ENCODE data around the gene NDOR1.

- TF ChIP-seq POLR2A (IDR thresholded peaks at IDR 0.05): peak; percentile 50 to 58 (median 54)
- TF ChIP-seq, protein P1, sequence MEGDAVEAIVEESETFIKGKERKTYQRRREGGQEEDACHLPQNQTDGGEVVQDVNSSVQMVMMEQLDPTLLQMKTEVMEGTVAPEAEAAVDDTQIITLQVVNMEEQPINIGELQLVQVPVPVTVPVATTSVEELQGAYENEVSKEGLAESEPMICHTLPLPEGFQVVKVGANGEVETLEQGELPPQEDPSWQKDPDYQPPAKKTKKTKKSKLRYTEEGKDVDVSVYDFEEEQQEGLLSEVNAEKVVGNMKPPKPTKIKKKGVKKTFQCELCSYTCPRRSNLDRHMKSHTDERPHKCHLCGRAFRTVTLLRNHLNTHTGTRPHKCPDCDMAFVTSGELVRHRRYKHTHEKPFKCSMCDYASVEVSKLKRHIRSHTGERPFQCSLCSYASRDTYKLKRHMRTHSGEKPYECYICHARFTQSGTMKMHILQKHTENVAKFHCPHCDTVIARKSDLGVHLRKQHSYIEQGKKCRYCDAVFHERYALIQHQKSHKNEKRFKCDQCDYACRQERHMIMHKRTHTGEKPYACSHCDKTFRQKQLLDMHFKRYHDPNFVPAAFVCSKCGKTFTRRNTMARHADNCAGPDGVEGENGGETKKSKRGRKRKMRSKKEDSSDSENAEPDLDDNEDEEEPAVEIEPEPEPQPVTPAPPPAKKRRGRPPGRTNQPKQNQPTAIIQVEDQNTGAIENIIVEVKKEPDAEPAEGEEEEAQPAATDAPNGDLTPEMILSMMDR (IDR thresholded peaks at IDR 0.05): no peak
Observed at GRCh38 chr9:137198051-137198901, 7.2 kb upstream of the NDOR1 start.
